Breast epithelium (tissue), 4 donors: ENCODE data around the gene ASTN2. TPM values are rescaled to one million over a fixed set of nuclear protein-coding genes. Genes with fewer than 3 reads are reported as not detected.

Experiments
- DNase-seq, 2 donors: peaks; one replicate each; pipeline ENCODE4 v3.0.0-alpha.2; 2019; ENCODE audit warnings: low spot score in 2 of 2
- H3K27ac ChIP-seq, 2 donors: fragments of 200-600 bp; sonication (generic) in 1 of 2; one replicate each; pipeline ENCODE4 v1.5.1; 2016 to 2019; ENCODE audit warnings: mild to moderate bottlenecking in 1 of 2
- H3K27me3 ChIP-seq, 2 donors: fragments of 200-600 bp; sonication (generic) in 1 of 2; one replicate each; pipeline versions ENCODE4 v1.5.1 to v1.6.0; 2017 to 2019; ENCODE audit warnings: control low read depth in 1 of 2, mild to moderate bottlenecking in 1 of 2
- H3K36me3 ChIP-seq: fragments of 200-600 bp; one replicate; pipeline ENCODE4 v1.5.1; 2019
- H3K4me1 ChIP-seq, 2 donors: fragments of 200-600 bp; sonication (generic); one replicate each; pipeline ENCODE4 v1.5.1; 2016 to 2019; ENCODE audit warnings: control low read depth in 1 of 2
- H3K4me3 ChIP-seq, 3 donors: fragments of 200-600 bp; sonication (generic); 1 replicate in 2 of 3; 2 replicates in 1 of 3; pipeline ENCODE4 v1.5.1; 2016 to 2019; ENCODE audit warnings: mild to moderate bottlenecking in 3 of 3, moderate library complexity in 2 of 3
- H3K9me3 ChIP-seq, 2 donors: fragments of 200-600 bp; sonication (generic) in 1 of 2; one replicate each; pipeline ENCODE4 v1.5.1; 2016 to 2019; ENCODE audit warnings: control low read depth in 1 of 2
- CTCF ChIP-seq, 3 donors: fragments of 450-650 bp; IDR thresholded peaks; one replicate each; pipeline ENCODE4 v1.5.1; 2016 to 2017; ENCODE audit warnings: antibody characterized with exemption in 3 of 3, mild to moderate bottlenecking in 3 of 3, moderate library complexity in 3 of 3
- POLR2A ChIP-seq: fragments of 450-650 bp; IDR thresholded peaks from one replicate; pipeline ENCODE4 v1.6.1; 2016; ENCODE audit warnings: antibody characterized with exemption, mild to moderate bottlenecking, moderate library complexity
- POLR2AphosphoS5 ChIP-seq, 3 donors: sonication (generic); formaldehyde crosslinking; IDR thresholded peaks; one replicate each; pipeline ENCODE4 v1.6.1; 2017; ENCODE audit warnings: antibody characterized with exemption in 3 of 3
- intact Hi-C: fragments of 100-400 bp; cut with DNase I; formaldehyde crosslinking; loops from one replicate; pipeline ENCODE4 v1.15.1; 2023; ENCODE audit warnings: low total_unique reads
- total RNA-seq, 3 donors: library from RNA; depleted of rRNA; stranded (reverse); fragments of >200 nt; gene quantifications; one replicate each; pipeline ENCODE4 v1.1.0, GENCODE V29; 2016

Gene ASTN2
- total RNA-seq, 3 donors from 2014 or later, result 9.1 to 13.8 (median 9.8) TPM

GRCh38 chr9:116490321-116490720, 924.5 kb downstream of the ASTN2 start:
- Histone ChIP-seq H3K9me3 (no peaks in the 10 kb centered on the region), H3K27ac (no peak overlapping the region), H3K27me3 (no peaks in the 10 kb centered on the region), H3K4me1 (no peaks in the 10 kb centered on the region), H3K36me3 (no peaks in the 10 kb centered on the region), H3K4me3 (no peak overlapping the region)
- DNase-seq, result no peak
- intact Hi-C loops, result no loop called here
- TF ChIP-seq POLR2AphosphoS5 (IDR thresholded peaks at IDR 0.05), result no peak
- no peak for TF ChIP-seq POLR2A
- no peak for TF ChIP-seq CTCF (IDR thresholded peaks at IDR 0.05)

GRCh38 chr9:116488373-116488772, 926.5 kb downstream of the ASTN2 start:
- DNase-seq, result no peak
- H3K9me3 ChIP-seq, result no peaks in the 10 kb centered on the region
- intact Hi-C loops, result loop anchor here (5.0 kb wide), 1 partner anchor 886 kb away; no protein-coding TSS in a partner anchor
- no peaks in the 10 kb centered on the region for H3K27me3 ChIP-seq
- TF ChIP-seq POLR2AphosphoS5 (IDR thresholded peaks at IDR 0.05) (no peak), POLR2A (no peak), CTCF (IDR thresholded peaks at IDR 0.05) (no peak)
- no peak overlapping the region for H3K27ac ChIP-seq
- H3K4me3 ChIP-seq, result no peak overlapping the region
- no peaks in the 10 kb centered on the region for H3K4me1 ChIP-seq
- H3K36me3 ChIP-seq, result no peaks in the 10 kb centered on the region

- intact Hi-C loops, result loop anchor here (5.0 kb wide), 1 partner anchor 882 kb away; no protein-coding TSS in a partner anchor
- Histone ChIP-seq H3K36me3 (no peaks in the 10 kb centered on the region), H3K27me3 (no peaks in the 10 kb centered on the region), H3K27ac (no peak overlapping the region), H3K4me1 (no peaks in the 10 kb centered on the region), H3K4me3 (no peak overlapping the region), H3K9me3 (no peaks in the 10 kb centered on the region)
- no peak for DNase-seq
- no peak for TF ChIP-seq POLR2A
- TF ChIP-seq CTCF (IDR thresholded peaks at IDR 0.05), result no peak
- no peak for TF ChIP-seq POLR2AphosphoS5 (IDR thresholded peaks at IDR 0.05)
These were observed 930.3 kb downstream of the ASTN2 start for GRCh38 chr9:116484492-116485061.

- no peak overlapping the region for H3K27ac ChIP-seq
- TF ChIP-seq CTCF (IDR thresholded peaks at IDR 0.05) (no peak), POLR2AphosphoS5 (IDR thresholded peaks at IDR 0.05) (no peak), POLR2A (no peak)
- intact Hi-C loops, result no loop called here
These were observed 931.0 kb downstream of the ASTN2 start for GRCh38 chr9:116483622-116484491.

GRCh38 chr9:116482740-116483139, 932.1 kb downstream of the ASTN2 start:
- intact Hi-C loops, result no loop called here
- TF ChIP-seq POLR2AphosphoS5 (IDR thresholded peaks at IDR 0.05) (no peak), POLR2A (no peak), CTCF (IDR thresholded peaks at IDR 0.05) (no peak)
- no peaks in the 10 kb centered on the region for H3K36me3 ChIP-seq
- H3K4me1 ChIP-seq, result no peaks in the 10 kb centered on the region
- no peaks in the 10 kb centered on the region for H3K9me3 ChIP-seq
- H3K27ac ChIP-seq, result no peak overlapping the region
- no peak for DNase-seq
- H3K4me3 ChIP-seq, result no peak overlapping the region
- no peaks in the 10 kb centered on the region for H3K27me3 ChIP-seq

More at GRCh38 chr9:116483622-116484491, 931.0 kb downstream of the ASTN2 start:
- H3K4me3 ChIP-seq, result no peak overlapping the region
- H3K27me3 ChIP-seq, result no peaks in the 10 kb centered on the region
- H3K36me3 ChIP-seq, result no peaks in the 10 kb centered on the region
- no peaks in the 10 kb centered on the region for H3K4me1 ChIP-seq
- DNase-seq, result no peak
- no peaks in the 10 kb centered on the region for H3K9me3 ChIP-seq
